Dendritic cell treated with granulocyte-macrophage colony-stimulating factor and Interleukin-4, amounts not matched to agents 40 ng/mL and 50 ng/mL, for 4 days (primary cell): ENCODE measurements around the gene TACC2.
"Not testable (repeated sequence)": the region's sequence is repeated elsewhere in the genome, so short reads cannot be mapped to it uniquely, and the experiment has no call there.

ENCODE experiments used
- H3K27ac Mint-ChIP-seq: one replicate; pipeline ENCODE4 v1.8.0; 2022; ENCODE audit warnings: mild to moderate bottlenecking, mixed read lengths
- H3K27me3 Mint-ChIP-seq: one replicate; pipeline ENCODE4 v1.8.0; 2022; ENCODE audit warnings: mild to moderate bottlenecking, mixed read lengths
- H3K36me3 Mint-ChIP-seq: one replicate; pipeline ENCODE4 v1.8.0; 2022; ENCODE audit warnings: low read depth, mixed read lengths
- H3K4me1 Mint-ChIP-seq: one replicate; pipeline ENCODE4 v1.8.0; 2022; ENCODE audit warnings: low read depth, mixed read lengths
- H3K4me3 Mint-ChIP-seq: one replicate; pipeline ENCODE4 v1.8.0; 2022; ENCODE audit warnings: mild to moderate bottlenecking, moderate library complexity, mixed read lengths
- H3K9me3 Mint-ChIP-seq: one replicate; pipeline ENCODE4 v1.8.0; 2022; ENCODE audit warnings: mixed read lengths
- intact Hi-C: fragments of 100-400 bp; cut with micrococcal nuclease; formaldehyde crosslinking; loops from one replicate; pipeline ENCODE4 v1.15.0; 2022

The TACC2 gene

DNA sequence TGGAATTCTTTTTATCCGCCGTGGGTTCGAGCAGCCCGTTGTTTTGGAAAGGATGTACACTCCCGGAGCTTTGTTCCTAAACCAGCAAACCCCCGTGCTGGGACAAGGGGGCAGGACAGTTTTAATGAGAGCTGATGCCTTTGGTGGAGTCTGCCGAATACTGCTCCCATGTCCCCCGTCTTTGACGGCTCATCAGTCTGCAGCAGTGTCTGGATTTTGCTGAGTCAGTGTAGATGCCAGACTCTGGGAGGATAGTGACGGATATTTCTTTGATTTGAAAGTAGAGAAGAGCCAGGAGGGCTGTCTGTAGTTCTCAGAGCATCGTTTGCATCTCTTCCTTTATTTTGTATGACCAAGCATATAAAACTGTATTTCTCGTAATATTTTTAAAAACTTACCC, 207.3 kb downstream of the TACC2 start:
- no peaks in the 10 kb centered on the region for H3K27me3 Mint-ChIP-seq
- intact Hi-C loops, result no loop called here
- H3K4me3 Mint-ChIP-seq, result no peak overlapping the region
- no peaks in the 10 kb centered on the region for H3K9me3 Mint-ChIP-seq
- H3K4me1 Mint-ChIP-seq, result no peaks in the 10 kb centered on the region
- H3K36me3 Mint-ChIP-seq, result no peaks in the 10 kb centered on the region
- H3K27ac Mint-ChIP-seq, result no peak overlapping the region

DNA sequence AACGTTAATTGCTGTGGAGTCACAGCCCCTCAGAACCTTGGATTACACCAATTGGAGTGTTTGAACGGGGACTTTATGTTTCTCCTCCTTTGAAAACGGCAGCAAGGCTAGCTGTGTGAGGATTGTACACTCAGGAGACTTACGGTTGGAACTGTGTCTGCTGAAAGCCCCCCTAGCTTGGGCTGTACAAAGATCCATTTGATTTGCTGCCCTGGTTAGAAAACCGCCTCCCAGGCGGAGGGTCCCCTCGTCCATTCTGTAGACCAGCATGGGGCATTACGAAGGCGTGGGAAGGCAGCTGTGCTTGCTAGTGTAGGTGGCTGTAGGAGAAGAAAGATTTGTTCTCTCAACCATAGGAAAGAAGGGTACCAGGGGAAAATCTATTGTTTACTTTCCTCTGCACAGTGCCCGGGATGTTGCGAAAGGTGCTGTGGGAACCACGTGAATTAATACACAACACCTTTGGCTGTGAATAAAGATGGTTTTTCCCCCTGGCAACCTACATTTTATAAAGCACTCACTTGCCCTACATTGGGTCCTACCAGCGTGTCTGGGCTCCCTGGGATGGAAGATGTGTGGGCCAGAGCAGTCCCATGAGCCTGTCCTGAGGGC, 208.8 kb downstream of the TACC2 start:
- no peak overlapping the region for H3K27ac Mint-ChIP-seq
- H3K36me3 Mint-ChIP-seq, result no peaks in the 10 kb centered on the region
- intact Hi-C loops, result no loop called here
- H3K4me1 Mint-ChIP-seq, result no peaks in the 10 kb centered on the region
- no peak overlapping the region for H3K4me3 Mint-ChIP-seq
- no peaks in the 10 kb centered on the region for H3K27me3 Mint-ChIP-seq
- H3K9me3 Mint-ChIP-seq, result no peaks in the 10 kb centered on the region

DNA sequence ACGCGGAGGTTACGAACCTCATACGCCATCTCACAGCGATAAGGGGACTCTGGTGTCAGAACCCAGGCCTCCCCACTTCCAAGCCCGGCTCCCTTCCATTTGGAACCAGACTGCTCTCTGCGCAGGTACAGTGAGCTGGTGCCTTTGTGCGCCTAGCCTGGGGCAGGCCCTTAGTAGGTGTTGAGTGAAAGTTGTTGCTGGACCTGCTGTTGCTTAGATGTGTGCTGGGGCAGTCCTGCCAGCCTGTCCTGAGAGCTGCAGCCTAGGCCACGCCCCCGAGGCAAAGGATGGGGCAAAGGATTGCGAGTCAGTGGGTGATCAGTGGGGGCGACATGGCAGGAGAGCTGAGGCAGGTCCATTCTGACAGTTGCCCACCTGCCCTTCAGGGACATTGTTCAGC, 209.7 kb downstream of the TACC2 start:
- no peaks in the 10 kb centered on the region for H3K27me3 Mint-ChIP-seq
- no peaks in the 10 kb centered on the region for H3K36me3 Mint-ChIP-seq
- no peak overlapping the region for H3K4me3 Mint-ChIP-seq
- no peak overlapping the region for H3K27ac Mint-ChIP-seq
- H3K4me1 Mint-ChIP-seq, result no peaks in the 10 kb centered on the region
- H3K9me3 Mint-ChIP-seq, result no peaks in the 10 kb centered on the region
- intact Hi-C loops, result no loop called here

GRCh38 chr10:122199070-122199469, 210.1 kb downstream of the TACC2 start:
- Mint-ChIP-seq H3K9me3 (no peaks in the 10 kb centered on the region), H3K27me3 (no peaks in the 10 kb centered on the region), H3K36me3 (no peaks in the 10 kb centered on the region), H3K4me3 (no peak overlapping the region), H3K27ac (no peak overlapping the region), H3K4me1 (no peaks in the 10 kb centered on the region)
- intact Hi-C loops, result no loop called here

DNA sequence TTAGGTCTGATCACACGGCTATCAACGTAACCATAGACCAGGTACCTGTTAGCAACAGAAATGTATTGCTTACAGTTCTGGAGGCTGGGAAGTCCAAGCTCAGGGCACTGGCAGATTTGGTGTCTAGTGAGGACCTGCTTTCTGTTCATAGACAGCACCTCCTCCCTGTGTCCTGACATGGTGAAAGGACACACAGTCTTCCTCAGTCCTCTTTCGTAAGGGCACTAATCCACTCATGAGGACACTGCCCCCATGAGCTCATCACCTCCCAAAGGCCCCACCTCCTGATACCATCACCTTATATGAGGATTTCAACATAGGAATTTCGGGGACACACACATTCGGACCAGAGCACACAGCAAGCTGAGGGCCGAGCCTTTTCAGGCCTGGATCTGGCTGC, 210.7 kb downstream of the TACC2 start:
- Mint-ChIP-seq H3K27ac (no peak overlapping the region), H3K4me1 (no peaks in the 10 kb centered on the region), H3K36me3 (no peaks in the 10 kb centered on the region), H3K9me3 (no peaks in the 10 kb centered on the region), H3K27me3 (no peaks in the 10 kb centered on the region), H3K4me3 (no peak overlapping the region)
- intact Hi-C loops, result no loop called here

- Mint-ChIP-seq H3K27me3 (no peaks in the 10 kb centered on the region), H3K9me3 (no peaks in the 10 kb centered on the region), H3K4me1 (no peaks in the 10 kb centered on the region), H3K27ac (no peak overlapping the region), H3K4me3 (no peak overlapping the region), H3K36me3 (no peaks in the 10 kb centered on the region)
- intact Hi-C loops, result no loop called here
Measured at GRCh38 chr10:122201401-122201800, 212.4 kb downstream of the TACC2 start.

- intact Hi-C loops, H3K9me3 Mint-ChIP-seq, H3K27ac Mint-ChIP-seq, H3K4me3 Mint-ChIP-seq, H3K36me3 Mint-ChIP-seq, H3K4me1 Mint-ChIP-seq, H3K27me3 Mint-ChIP-seq: not testable (repeated sequence)
Measured at GRCh38 chr10:122203180-122203579, 214.2 kb downstream of the TACC2 start.

DNA sequence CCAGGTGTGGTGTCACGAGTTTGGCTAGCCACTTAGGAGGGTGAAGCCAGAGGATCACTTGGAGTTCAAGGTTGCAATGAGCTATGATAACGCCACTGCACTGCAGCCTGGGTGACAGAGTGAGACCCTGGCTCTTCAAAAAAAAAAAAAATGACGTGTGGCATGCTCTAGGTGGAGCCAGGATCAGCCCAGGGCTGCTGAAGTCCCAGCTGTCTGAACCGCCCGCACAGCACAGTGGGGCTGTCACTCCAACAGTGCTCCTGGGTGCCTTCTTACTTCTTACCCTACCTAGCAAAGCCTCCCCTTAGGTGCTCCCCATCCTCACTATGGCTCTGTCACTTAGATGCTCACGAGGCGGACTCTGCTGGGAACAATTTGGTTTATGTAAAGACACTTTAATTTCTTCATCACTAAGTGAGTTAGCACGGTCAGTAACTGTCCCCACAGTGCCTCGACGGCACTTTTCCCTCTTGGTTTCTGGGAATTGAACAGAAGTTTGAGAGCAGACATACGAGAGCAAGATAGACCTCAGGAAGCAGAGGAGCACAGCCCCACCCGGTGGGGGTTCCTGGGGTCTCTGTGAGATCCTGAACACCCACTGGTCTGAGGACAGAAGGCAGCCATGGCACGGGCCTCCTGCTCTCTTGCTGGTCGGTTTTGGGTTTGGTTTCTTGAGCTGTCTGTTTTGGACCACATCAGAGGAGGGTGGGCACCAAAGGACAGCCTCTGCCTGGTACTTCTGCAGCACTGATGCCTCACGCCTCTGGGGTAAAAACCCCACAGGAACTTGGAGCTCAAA, 215.9 kb downstream of the TACC2 start:
- Mint-ChIP-seq H3K27ac (no peak overlapping the region), H3K36me3 (no peaks in the 10 kb centered on the region), H3K9me3 (no peaks in the 10 kb centered on the region), H3K4me1 (no peaks in the 10 kb centered on the region), H3K27me3 (no peaks in the 10 kb centered on the region), H3K4me3 (no peak overlapping the region)
- intact Hi-C loops, result no loop called here

- Mint-ChIP-seq H3K9me3 (no peaks in the 10 kb centered on the region), H3K36me3 (no peaks in the 10 kb centered on the region), H3K4me1 (no peaks in the 10 kb centered on the region), H3K27me3 (no peaks in the 10 kb centered on the region), H3K4me3 (no peak overlapping the region), H3K27ac (no peak overlapping the region)
- intact Hi-C loops, result no loop called here
Measured at GRCh38 chr10:122206471-122207065, 217.6 kb downstream of the TACC2 start.

GRCh38 chr10:122207163-122207562, 218.2 kb downstream of the TACC2 start:
- Mint-ChIP-seq H3K4me3 (no peak overlapping the region), H3K4me1 (no peaks in the 10 kb centered on the region), H3K27me3 (no peaks in the 10 kb centered on the region), H3K9me3 (no peaks in the 10 kb centered on the region), H3K36me3 (no peaks in the 10 kb centered on the region), H3K27ac (no peak overlapping the region)
- intact Hi-C loops, result no loop called here

- Mint-ChIP-seq H3K27ac (no peak overlapping the region), H3K4me3 (no peak overlapping the region), H3K4me1 (no peaks in the 10 kb centered on the region), H3K36me3 (no peaks in the 10 kb centered on the region), H3K9me3 (no peaks in the 10 kb centered on the region), H3K27me3 (no peaks in the 10 kb centered on the region)
- intact Hi-C loops, result no loop called here
Measured at GRCh38 chr10:122207596-122207995, 218.6 kb downstream of the TACC2 start.

- Mint-ChIP-seq H3K36me3 (no peaks in the 10 kb centered on the region), H3K9me3 (no peaks in the 10 kb centered on the region), H3K4me1 (no peaks in the 10 kb centered on the region), H3K4me3 (no peak overlapping the region), H3K27ac (no peak overlapping the region), H3K27me3 (no peaks in the 10 kb centered on the region)
- intact Hi-C loops, result no loop called here
Measured at GRCh38 chr10:122208571-122209430, 219.8 kb downstream of the TACC2 start.

GRCh38 chr10:122210481-122211265, 221.7 kb downstream of the TACC2 start:
- Mint-ChIP-seq H3K27me3 (no peaks in the 10 kb centered on the region), H3K9me3 (no peaks in the 10 kb centered on the region), H3K27ac (no peak overlapping the region), H3K36me3 (no peaks in the 10 kb centered on the region), H3K4me3 (no peak overlapping the region), H3K4me1 (no peaks in the 10 kb centered on the region)
- intact Hi-C loops, result no loop called here
